ENCODE measurements around the gene RANBP9.
A peak's percentile ranks its signal among the peaks of the same experiment; 100 is the strongest.

RANBP9 gene

DNA sequence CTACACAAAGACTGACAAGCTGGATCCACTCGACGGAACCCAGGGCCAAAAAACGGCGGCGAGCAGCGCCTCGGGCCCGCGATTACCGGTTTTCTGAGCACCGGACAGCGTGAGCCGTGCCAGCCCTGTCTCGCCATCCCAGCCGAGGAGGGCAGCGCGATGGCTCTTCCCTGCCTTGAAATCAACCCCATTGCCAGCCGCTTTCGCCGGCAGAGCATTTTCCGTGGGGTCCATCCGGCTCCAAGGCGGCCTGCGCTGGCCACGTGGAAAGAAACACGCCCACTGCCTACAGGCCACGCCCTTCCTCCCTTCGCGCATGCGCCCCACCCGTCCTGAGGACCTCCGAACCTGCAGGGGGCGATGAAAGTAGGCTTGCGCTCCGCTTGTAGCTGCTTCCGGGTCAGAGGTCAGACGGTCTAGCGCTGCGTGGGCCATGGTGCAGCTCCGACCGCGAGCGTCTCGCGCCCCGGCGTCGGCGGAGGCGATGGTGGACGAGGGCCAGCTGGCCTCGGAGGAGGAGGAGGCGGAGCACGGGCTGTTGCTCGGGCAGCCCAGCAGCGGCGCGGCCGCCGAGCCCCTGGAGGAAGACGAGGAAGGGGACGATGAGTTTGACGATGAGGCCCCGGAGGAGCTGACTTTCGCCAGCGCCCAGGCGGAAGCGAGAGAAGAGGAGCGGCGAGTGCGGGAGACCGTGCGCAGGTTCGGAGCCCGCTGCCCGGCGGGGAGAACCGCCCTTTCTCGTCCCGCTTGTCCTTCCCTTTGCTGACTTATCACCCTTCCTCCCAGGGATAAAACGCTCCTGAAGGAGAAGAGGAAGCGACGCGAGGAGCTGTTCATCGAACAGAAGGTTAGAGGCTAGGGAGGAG lies 96.5 kb downstream of the RANBP9 start, which contains the start of gene NOL7 (continued):
- TF ChIP-seq, protein P1, sequence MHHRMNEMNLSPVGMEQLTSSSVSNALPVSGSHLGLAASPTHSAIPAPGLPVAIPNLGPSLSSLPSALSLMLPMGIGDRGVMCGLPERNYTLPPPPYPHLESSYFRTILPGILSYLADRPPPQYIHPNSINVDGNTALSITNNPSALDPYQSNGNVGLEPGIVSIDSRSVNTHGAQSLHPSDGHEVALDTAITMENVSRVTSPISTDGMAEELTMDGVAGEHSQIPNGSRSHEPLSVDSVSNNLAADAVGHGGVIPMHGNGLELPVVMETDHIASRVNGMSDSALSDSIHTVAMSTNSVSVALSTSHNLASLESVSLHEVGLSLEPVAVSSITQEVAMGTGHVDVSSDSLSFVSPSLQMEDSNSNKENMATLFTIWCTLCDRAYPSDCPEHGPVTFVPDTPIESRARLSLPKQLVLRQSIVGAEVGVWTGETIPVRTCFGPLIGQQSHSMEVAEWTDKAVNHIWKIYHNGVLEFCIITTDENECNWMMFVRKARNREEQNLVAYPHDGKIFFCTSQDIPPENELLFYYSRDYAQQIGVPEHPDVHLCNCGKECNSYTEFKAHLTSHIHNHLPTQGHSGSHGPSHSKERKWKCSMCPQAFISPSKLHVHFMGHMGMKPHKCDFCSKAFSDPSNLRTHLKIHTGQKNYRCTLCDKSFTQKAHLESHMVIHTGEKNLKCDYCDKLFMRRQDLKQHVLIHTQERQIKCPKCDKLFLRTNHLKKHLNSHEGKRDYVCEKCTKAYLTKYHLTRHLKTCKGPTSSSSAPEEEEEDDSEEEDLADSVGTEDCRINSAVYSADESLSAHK (tag by site-specific recombination; IDR thresholded peaks at IDR 0.05), result 0 out of 2 replicates have a peak, but pooled peaks have one; percentile 12
- TF ChIP-seq ZNF560 (tag by site-specific recombination; IDR thresholded peaks at IDR 0.05; ENCODE audit: borderline replicate concordance) (no peak), MZF1 (tag by site-specific recombination; IDR thresholded peaks at IDR 0.05; ENCODE audit: borderline replicate concordance) (no peak), ZNF792 (tag by site-specific recombination; IDR thresholded peaks at IDR 0.05) (0 out of 2 replicates have a peak, but pooled peaks have one; percentile 2), OVOL3 (tag by site-specific recombination; IDR thresholded peaks at IDR 0.05) (0 out of 2 replicates have a peak, but pooled peaks have one; percentile 11), ZNF248 (tag by site-specific recombination; IDR thresholded peaks at IDR 0.05) (no peak), ZNF311 (tag by site-specific recombination; IDR thresholded peaks at IDR 0.05; ENCODE audit: borderline replicate concordance) (no peak), SCRT2 (tag by site-specific recombination; IDR thresholded peaks at IDR 0.05) (peak; percentile 69), KLF8 (tag by site-specific recombination; IDR thresholded peaks at IDR 0.05) (peak; percentile 90), SETDB1 (IDR thresholded peaks at IDR 0.05; ENCODE audit: insufficient read length, low read length) (no peak), GLIS1 (tag by site-specific recombination; IDR thresholded peaks at IDR 0.05) (peak; percentile 85), ZNF48 (tag by site-specific recombination; IDR thresholded peaks at IDR 0.05) (no peak), ZSCAN16 (tag by site-specific recombination; IDR thresholded peaks at IDR 0.05) (peak; percentile 45; the same call in 1 of the 2 replicates), ZFHX2 (tag by site-specific recombination; conservative IDR thresholded peaks at IDR 0.05) (peak; percentile 98), HOXC10 (CRISPR knock-in tag; IDR thresholded peaks at IDR 0.05) (peak; percentile 22; the same call in 1 of the 2 replicates), ZNF785 (tag by site-specific recombination; IDR thresholded peaks at IDR 0.05) (peak; percentile 19; the same call in 1 of the 2 replicates), ZNF610 (tag by site-specific recombination; IDR thresholded peaks at IDR 0.05; ENCODE audit: borderline replicate concordance) (peak; percentile 89), EGR2 (tag by site-specific recombination; IDR thresholded peaks at IDR 0.05; ENCODE audit: low read depth) (peak; percentile 94), ZNF10 (tag by site-specific recombination; IDR thresholded peaks at IDR 0.05) (peak; percentile 35; the same call in 1 of the 2 replicates), ZNF791 (tag by site-specific recombination; IDR thresholded peaks at IDR 0.05) (no peak), ZNF600 (tag by site-specific recombination; IDR thresholded peaks at IDR 0.05) (peak; percentile 74), ZNF777 (tag by site-specific recombination; IDR thresholded peaks at IDR 0.05; ENCODE audit: borderline replicate concordance) (peak; percentile 98), ZNF354C (tag by site-specific recombination; IDR thresholded peaks at IDR 0.05; ENCODE audit: borderline replicate concordance, low read depth) (no peak), ZNF521 (tag by site-specific recombination; IDR thresholded peaks at IDR 0.05) (no peak), ZNF138 (tag by site-specific recombination; IDR thresholded peaks at IDR 0.05; ENCODE audit: borderline replicate concordance) (no peak), ZNF629 (tag by site-specific recombination; IDR thresholded peaks at IDR 0.05) (peak; percentile 72), ZNF2 (tag by site-specific recombination; IDR thresholded peaks at IDR 0.05) (peak; percentile 95), BCL11A (tag by site-specific recombination; IDR thresholded peaks at IDR 0.05; ENCODE audit: low read depth) (peak; percentile 54; the same call in 1 of the 2 replicates), HOXA7 (CRISPR knock-in tag; IDR thresholded peaks at IDR 0.05; ENCODE audit: borderline replicate concordance) (no peak)
- TF ChIP-seq, protein P2, sequence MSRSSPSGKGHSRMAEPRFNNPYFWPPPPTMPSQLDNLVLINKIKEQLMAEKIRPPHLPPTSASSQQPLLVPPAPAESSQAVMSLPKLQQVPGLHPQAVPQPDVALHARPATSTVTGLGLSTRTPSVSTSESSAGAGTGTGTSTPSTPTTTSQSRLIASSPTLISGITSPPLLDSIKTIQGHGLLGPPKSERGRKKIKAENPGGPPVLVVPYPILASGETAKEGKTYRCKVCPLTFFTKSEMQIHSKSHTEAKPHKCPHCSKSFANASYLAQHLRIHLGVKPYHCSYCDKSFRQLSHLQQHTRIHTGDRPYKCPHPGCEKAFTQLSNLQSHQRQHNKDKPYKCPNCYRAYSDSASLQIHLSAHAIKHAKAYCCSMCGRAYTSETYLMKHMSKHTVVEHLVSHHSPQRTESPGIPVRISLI (tag by site-specific recombination; IDR thresholded peaks at IDR 0.05), result no peak
- TF ChIP-seq, protein P3, sequence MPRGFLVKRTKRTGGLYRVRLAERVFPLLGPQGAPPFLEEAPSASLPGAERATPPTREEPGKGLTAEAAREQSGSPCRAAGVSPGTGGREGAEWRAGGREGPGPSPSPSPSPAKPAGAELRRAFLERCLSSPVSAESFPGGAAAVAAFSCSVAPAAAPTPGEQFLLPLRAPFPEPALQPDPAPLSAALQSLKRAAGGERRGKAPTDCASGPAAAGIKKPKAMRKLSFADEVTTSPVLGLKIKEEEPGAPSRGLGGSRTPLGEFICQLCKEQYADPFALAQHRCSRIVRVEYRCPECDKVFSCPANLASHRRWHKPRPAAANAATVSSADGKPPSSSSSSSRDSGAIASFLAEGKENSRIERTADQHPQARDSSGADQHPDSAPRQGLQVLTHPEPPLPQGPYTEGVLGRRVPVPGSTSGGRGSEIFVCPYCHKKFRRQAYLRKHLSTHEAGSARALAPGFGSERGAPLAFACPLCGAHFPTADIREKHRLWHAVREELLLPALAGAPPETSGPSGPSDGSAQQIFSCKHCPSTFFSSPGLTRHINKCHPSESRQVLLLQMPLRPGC (tag by site-specific recombination; IDR thresholded peaks at IDR 0.05), result no peak
- TF ChIP-seq, protein P4, sequence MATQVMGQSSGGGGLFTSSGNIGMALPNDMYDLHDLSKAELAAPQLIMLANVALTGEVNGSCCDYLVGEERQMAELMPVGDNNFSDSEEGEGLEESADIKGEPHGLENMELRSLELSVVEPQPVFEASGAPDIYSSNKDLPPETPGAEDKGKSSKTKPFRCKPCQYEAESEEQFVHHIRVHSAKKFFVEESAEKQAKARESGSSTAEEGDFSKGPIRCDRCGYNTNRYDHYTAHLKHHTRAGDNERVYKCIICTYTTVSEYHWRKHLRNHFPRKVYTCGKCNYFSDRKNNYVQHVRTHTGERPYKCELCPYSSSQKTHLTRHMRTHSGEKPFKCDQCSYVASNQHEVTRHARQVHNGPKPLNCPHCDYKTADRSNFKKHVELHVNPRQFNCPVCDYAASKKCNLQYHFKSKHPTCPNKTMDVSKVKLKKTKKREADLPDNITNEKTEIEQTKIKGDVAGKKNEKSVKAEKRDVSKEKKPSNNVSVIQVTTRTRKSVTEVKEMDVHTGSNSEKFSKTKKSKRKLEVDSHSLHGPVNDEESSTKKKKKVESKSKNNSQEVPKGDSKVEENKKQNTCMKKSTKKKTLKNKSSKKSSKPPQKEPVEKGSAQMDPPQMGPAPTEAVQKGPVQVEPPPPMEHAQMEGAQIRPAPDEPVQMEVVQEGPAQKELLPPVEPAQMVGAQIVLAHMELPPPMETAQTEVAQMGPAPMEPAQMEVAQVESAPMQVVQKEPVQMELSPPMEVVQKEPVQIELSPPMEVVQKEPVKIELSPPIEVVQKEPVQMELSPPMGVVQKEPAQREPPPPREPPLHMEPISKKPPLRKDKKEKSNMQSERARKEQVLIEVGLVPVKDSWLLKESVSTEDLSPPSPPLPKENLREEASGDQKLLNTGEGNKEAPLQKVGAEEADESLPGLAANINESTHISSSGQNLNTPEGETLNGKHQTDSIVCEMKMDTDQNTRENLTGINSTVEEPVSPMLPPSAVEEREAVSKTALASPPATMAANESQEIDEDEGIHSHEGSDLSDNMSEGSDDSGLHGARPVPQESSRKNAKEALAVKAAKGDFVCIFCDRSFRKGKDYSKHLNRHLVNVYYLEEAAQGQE (tag by site-specific recombination; IDR thresholded peaks at IDR 0.05), result no peak; the same call in none of the 2 replicates
